ENCODE results near the gene MED9. TPM values are rescaled to one million over a fixed set of nuclear protein-coding genes. Genes with fewer than 3 reads are reported as not detected.

Gene MED9
- total and polyA plus RNA-seq, 9 of the 15 experiments (the other 6 are each of a cell fraction or from before 2014, with no cell fraction given), result 2.2 to 15.8 (median 12.7) TPM

DNA sequence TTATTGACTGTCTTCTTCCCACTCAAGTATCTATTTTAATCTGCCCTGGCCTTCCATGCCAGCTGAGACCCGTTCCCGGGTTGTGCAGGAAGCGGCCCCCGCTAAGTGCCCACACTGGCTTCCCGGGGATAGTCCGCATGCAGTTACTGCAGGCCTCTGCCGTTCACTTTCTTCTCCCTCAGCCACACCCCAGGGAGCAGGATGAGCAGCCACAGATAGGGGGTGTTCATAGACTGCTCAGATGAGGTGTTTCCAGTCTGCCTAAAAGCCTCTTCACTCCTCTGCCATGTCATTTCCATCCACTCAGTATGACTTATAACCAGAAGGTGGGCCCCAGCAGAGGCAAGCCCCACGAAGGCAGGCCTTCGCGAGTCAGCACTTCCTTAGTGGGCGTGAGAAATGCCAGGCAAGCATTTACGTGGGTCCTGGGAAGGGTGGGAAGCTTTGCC, 7.7 kb downstream of the MED9 start:
- CTCF ChIA-PET (ENCODE audit: low intra/inter-chr PET ratio), result no interaction called here
- Histone ChIP-seq H3K4me3 (no peak overlapping the region), H3K9ac (ENCODE audit: insufficient read depth in 1 of 2, low read depth in 2 of 2, low read length in 2 of 2) (no peak overlapping the region), H4K20me1 (replicated peaks; ENCODE audit: control insufficient read depth, insufficient read depth, low read length) (no peaks in the 10 kb centered on the region; the same call in 1 of the 2 replicates), H3K27me3 (ENCODE audit: control insufficient read depth in 2 of 2, insufficient read depth in 2 of 2, low read length in 2 of 2) (no peaks in the 10 kb centered on the region), H3K9me1 (ENCODE audit: control insufficient read depth, insufficient read depth, low read length) (peaks cover 2% of the 10 kb centered on the region), H3K27ac (ENCODE audit: extremely low read depth, low read depth, low read length) (no peak overlapping the region), H3K36me3 (ENCODE audit: control insufficient read depth, insufficient read depth, low read length) (peaks cover 65% of the 10 kb centered on the region; the same call in 2 of the 3 replicates), H3K9me3 (replicated peaks; ENCODE audit: control insufficient read depth, insufficient read depth, low read depth, low read length) (no peaks in the 10 kb centered on the region), H2AFZ (ENCODE audit: low read depth, low read length) (no peak overlapping the region), H3K79me2 (ENCODE audit: control insufficient read depth, insufficient read depth, low read length) (peaks cover 67% of the 10 kb centered on the region), H3K4me1 (replicated peaks in 1 of 2; ENCODE audit: control insufficient read depth in 2 of 2, insufficient read depth in 2 of 2, low read length in 2 of 2) (no peaks in the 10 kb centered on the region; a peak in 2 of 5 replicates), H3K4me2 (ENCODE audit: insufficient read depth, low read length) (no peak overlapping the region)
- 80% methylated on average over 10 of the region's 12 CpGs for WGBS (ENCODE audit: insufficient coverage, low coverage, missing lambda C conversion rate)
- no peak for ATAC-seq
- FAIRE-seq, result no peak
- no peak for DNase-seq (ENCODE audit: extremely low read depth in 1 of 4, low spot score in 3 of 4)
- POLR2A ChIA-PET, result interaction anchor here (0.6 kb wide), 1 partner anchor 151 kb away, joined by 3 read pairs; no protein-coding TSS in a partner anchor
- intact Hi-C loops (cut with micrococcal nuclease), result no loop called here
- TF ChIP-seq MAFG (tag; conservative IDR thresholded peaks at IDR 0.05) (no peak), ZNF316 (IDR thresholded peaks at IDR 0.05) (0 out of 2 replicates have a peak, but pooled peaks have one; percentile 24)
- BruUV-seq (replicated peaks), result no TSS peak
- in situ Hi-C loops (cut with MboI), result no loop called here

GRCh38 chr17:17485420-17485819, 8.6 kb downstream of the MED9 start:
- Histone ChIP-seq H3K79me2 (ENCODE audit: control insufficient read depth, insufficient read depth, low read length) (peaks cover 57% of the 10 kb centered on the region), H3K4me3 (no peak overlapping the region), H3K27me3 (ENCODE audit: control insufficient read depth in 2 of 2, insufficient read depth in 2 of 2, low read length in 2 of 2) (no peaks in the 10 kb centered on the region), H4K20me1 (replicated peaks; ENCODE audit: control insufficient read depth, insufficient read depth, low read length) (no peaks in the 10 kb centered on the region; the same call in 1 of the 2 replicates), H3K9ac (ENCODE audit: insufficient read depth in 1 of 2, low read depth in 2 of 2, low read length in 2 of 2) (no peak overlapping the region), H3K9me3 (replicated peaks; ENCODE audit: control insufficient read depth, insufficient read depth, low read depth, low read length) (no peaks in the 10 kb centered on the region), H3K9me1 (ENCODE audit: control insufficient read depth, insufficient read depth, low read length) (peaks cover 2% of the 10 kb centered on the region), H2AFZ (ENCODE audit: low read depth, low read length) (no peak overlapping the region), H3K4me1 (replicated peaks in 1 of 2; ENCODE audit: control insufficient read depth in 2 of 2, insufficient read depth in 2 of 2, low read length in 2 of 2) (no peaks in the 10 kb centered on the region; a peak in 2 of 5 replicates), H3K36me3 (ENCODE audit: control insufficient read depth, insufficient read depth, low read length) (peaks cover 61% of the 10 kb centered on the region; the same call in 2 of the 3 replicates), H3K27ac (ENCODE audit: extremely low read depth, low read depth, low read length) (no peak overlapping the region), H3K4me2 (ENCODE audit: insufficient read depth, low read length) (no peak overlapping the region)
- intact Hi-C loops (cut with micrococcal nuclease) (no loop called here), in situ Hi-C loops (cut with MboI) (no loop called here)
- ChIA-PET POLR2A (no interaction called here), CTCF (ENCODE audit: low intra/inter-chr PET ratio) (no interaction called here)
- ATAC-seq (no peak), DNase-seq (ENCODE audit: extremely low read depth in 1 of 4, low spot score in 3 of 4) (no peak), FAIRE-seq (no peak)
- WGBS (ENCODE audit: insufficient coverage, low coverage, missing lambda C conversion rate), result 100% methylated on average over 4 of the region's 6 CpGs
- no TSS peak for BruUV-seq (replicated peaks)
- TF ChIP-seq POLR2AphosphoS5 (IDR thresholded peaks at IDR 0.05; ENCODE audit: control insufficient read depth, insufficient read depth, low read depth, low read length), result no peak
- no peak for TF ChIP-seq ZNF282 (CRISPR knock-in tag; IDR thresholded peaks at IDR 0.05)
- no peak for TF ChIP-seq JUNB (CRISPR knock-in tag; conservative IDR thresholded peaks at IDR 0.05)
- TF ChIP-seq SMAD2 (IDR thresholded peaks at IDR 0.05; ENCODE audit: low read depth, low read length), result no peak
- no peak for TF ChIP-seq GTF2E2 (tag; IDR thresholded peaks at IDR 0.05)
- TF ChIP-seq ELK3 (CRISPR knock-in tag; IDR thresholded peaks at IDR 0.05), result no peak
- no peak for TF ChIP-seq CHCHD3 (CRISPR knock-in tag; IDR thresholded peaks at IDR 0.05)
- no peak for TF ChIP-seq HDAC8 (tag; IDR thresholded peaks at IDR 0.05)
- TF ChIP-seq RB1 (IDR thresholded peaks at IDR 0.05; ENCODE audit: low read depth), result no peak
- no peak for TF ChIP-seq PYGO2 (tag; IDR thresholded peaks at IDR 0.05)
- TF ChIP-seq NCOR1 (IDR thresholded peaks at IDR 0.05), result no peak
- TF ChIP-seq CHAMP1 (IDR thresholded peaks at IDR 0.05), result no peak
- no peak for TF ChIP-seq LARP7 (IDR thresholded peaks at IDR 0.05)
- no peak for TF ChIP-seq HNRNPL (IDR thresholded peaks at IDR 0.05; ENCODE audit: low read depth, low read length)

Data from K562 (cell line).